Measurements from ENCODE around the gene DLG1.

DNA sequence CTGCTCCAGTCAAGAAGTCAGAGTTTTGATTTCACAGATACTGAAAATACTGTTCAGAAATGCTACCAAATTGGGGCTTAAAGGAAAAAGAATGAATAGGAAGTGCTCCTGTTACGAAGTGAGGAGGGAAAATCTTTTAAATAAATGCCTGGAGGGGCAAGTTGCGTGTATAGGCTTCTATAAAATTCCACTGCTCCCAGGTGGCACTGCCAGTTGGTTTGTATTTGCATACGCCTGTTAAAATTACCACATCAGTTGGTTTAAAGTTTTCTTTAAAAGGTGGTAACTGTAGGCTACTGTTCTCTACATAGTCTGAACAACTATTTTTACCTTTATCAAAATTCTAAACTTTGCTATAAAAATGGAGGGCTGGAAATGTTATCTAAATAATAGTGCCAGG, 123.5 kb downstream of the DLG1 start:
- TF ChIP-seq, protein P1, sequence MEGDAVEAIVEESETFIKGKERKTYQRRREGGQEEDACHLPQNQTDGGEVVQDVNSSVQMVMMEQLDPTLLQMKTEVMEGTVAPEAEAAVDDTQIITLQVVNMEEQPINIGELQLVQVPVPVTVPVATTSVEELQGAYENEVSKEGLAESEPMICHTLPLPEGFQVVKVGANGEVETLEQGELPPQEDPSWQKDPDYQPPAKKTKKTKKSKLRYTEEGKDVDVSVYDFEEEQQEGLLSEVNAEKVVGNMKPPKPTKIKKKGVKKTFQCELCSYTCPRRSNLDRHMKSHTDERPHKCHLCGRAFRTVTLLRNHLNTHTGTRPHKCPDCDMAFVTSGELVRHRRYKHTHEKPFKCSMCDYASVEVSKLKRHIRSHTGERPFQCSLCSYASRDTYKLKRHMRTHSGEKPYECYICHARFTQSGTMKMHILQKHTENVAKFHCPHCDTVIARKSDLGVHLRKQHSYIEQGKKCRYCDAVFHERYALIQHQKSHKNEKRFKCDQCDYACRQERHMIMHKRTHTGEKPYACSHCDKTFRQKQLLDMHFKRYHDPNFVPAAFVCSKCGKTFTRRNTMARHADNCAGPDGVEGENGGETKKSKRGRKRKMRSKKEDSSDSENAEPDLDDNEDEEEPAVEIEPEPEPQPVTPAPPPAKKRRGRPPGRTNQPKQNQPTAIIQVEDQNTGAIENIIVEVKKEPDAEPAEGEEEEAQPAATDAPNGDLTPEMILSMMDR (conservative IDR thresholded peaks at IDR 0.05 in 1 of 2, IDR thresholded peaks at IDR 0.05 in 1 of 2; ENCODE audit: low read depth in 1 of 2, low read length in 2 of 2): no peak
- TF ChIP-seq EZH2 (IDR thresholded peaks at IDR 0.05; ENCODE audit: low read length, missing control alignments): no peak

All from fibroblast of lung (primary cell).